Measurements from ENCODE around the gene VSTM4. TPM values are rescaled to one million over a fixed set of nuclear protein-coding genes. Genes with fewer than 3 reads are reported as not detected.

The VSTM4 gene, protein sequence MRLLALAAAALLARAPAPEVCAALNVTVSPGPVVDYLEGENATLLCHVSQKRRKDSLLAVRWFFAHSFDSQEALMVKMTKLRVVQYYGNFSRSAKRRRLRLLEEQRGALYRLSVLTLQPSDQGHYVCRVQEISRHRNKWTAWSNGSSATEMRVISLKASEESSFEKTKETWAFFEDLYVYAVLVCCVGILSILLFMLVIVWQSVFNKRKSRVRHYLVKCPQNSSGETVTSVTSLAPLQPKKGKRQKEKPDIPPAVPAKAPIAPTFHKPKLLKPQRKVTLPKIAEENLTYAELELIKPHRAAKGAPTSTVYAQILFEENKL
- 5.5 and 6.4 TPM in 2 replicates for total RNA-seq

DNA sequence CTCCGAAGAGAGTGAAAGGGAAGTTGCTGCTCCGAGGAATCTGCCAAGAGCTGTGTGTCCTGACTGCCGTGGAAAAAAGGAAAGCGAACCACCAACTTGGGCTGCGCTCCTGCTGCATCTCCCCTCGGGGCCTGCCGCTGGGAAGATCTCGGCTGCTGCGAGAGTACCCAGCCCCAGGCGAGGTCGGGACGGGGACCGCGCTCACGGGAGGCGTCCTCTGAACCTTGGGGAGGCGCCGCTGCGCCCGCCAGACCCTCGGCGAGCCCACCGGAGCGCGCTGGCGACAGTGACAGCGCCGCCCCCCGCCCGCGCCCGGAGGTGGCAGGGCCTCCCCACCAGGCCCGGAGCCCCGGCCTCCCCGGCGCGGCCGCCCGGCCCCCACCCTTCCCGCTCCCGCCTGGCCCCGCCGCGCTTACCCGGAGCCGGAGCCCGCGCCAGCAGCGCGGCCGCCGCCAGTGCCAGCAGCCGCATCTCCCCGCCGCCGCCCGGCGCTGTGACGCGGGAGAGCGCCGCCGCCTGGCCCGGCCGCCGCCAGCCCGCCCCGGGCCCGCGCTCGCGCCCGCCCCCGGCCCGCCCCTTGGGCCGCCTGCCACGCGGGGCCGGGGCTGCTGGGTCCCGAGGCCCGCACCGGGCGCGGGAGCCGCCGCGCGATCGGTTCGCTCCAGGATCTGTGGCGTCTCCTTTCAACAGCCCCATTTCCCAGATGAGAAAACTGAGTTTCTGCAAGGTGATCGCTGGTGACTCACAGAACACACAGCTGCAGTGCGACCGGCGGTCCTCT lies at the start of gene VSTM4:
Gene VSTM4 (minus strand): TSS at position 508 of the 781 bp plus-strand sequence. CDS start 37 bp downstream, at position 471.

DNA sequence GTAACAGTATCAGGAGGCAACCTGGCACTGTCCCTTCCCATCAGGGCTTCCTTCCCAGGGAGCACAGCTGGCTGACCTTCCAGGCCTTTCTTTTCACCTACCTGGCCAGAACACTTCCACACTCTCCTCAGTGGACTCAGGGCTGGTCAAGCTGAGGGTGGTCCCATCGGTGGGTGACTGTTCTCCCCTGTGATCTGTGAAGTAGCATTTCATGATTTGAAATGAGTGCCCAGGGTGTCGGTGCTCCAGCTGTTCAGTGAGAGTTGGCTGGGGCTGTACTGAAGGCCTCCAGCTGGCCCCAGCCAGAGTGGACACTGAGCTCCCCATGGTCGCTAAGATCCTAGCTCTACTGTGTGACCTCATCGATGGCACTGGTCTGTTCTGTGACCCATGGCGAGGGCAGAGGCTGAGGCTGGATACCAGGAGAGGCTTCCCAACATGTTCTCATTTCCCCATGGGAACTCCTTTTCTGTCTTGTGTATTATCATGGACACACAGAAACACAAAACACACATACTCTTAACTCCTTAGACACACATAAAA lies 18.5 kb upstream of the VSTM4 start, which contains the start of gene FAM170B:
Gene FAM170B (minus strand): TSS at position 316 of the 543 bp plus-strand sequence. CDS start 103 bp downstream, at position 213.

Other genes starting within 250 kb of the VSTM4 start
- not detected in 2 replicates for gene LRRC18, start 175.7 kb downstream of the VSTM4 start, total RNA-seq
- gene FAM170B, start 18.5 kb upstream of the VSTM4 start, total RNA-seq, result not detected in 2 replicates
- gene TMEM273, start 72.9 kb upstream of the VSTM4 start, total RNA-seq, result not detected in 2 replicates
- not detected in 2 replicates for gene C10orf71, start 183.6 kb upstream of the VSTM4 start, total RNA-seq